Lower lobe of right lung (tissue), 2 donors: ENCODE results near the gene PNPO. TPM values are rescaled to one million over a fixed set of nuclear protein-coding genes. Genes with fewer than 3 reads are reported as not detected.

Experiments
- ATAC-seq, 2 donors: fragments of 200-7000 bp; cut with Tn5 transposase; one replicate each; pipeline ENCODE4 v1.9.1; 2020 to 2022; ENCODE audit warnings: mild to moderate bottlenecking in 2 of 2, moderate library complexity in 2 of 2
- DNase-seq: peaks from one replicate; pipeline ENCODE4 v3.0.0-alpha.2; 2020
- H3K27ac ChIP-seq: fragments of 200-600 bp; one replicate; pipeline ENCODE4 v1.8.0; 2022
- H3K27me3 ChIP-seq: fragments of 200-600 bp; one replicate; pipeline ENCODE4 v1.8.0; 2022; ENCODE audit warnings: low read depth
- H3K36me3 ChIP-seq: fragments of 200-600 bp; one replicate; pipeline ENCODE4 v1.8.0; 2022; ENCODE audit warnings: mild to moderate bottlenecking
- H3K4me1 ChIP-seq: fragments of 200-600 bp; one replicate; pipeline ENCODE4 v1.8.0; 2022
- H3K4me3 ChIP-seq: fragments of 200-600 bp; one replicate; pipeline ENCODE4 v1.8.0; 2022; ENCODE audit warnings: mild to moderate bottlenecking
- H3K9me3 ChIP-seq: fragments of 200-600 bp; one replicate; pipeline ENCODE4 v1.8.0; 2022
- intact Hi-C: fragments of 100-400 bp; cut with DNase I; formaldehyde crosslinking; loops from one replicate; pipeline ENCODE4 v1.11.0; 2022
- total RNA-seq: library from RNA; stranded (reverse); fragmentation: NEBNext Ultra II Directional; extraction: Animal tissue kit (Norgen Biotek cat#: 25700); gene quantifications from one replicate; pipeline ENCODE4 v1.2.1, GENCODE V29; 2021
- TF ChIP-seq, protein P1 (sequence below): fragments of 200-600 bp; IDR thresholded peaks from one replicate; pipeline ENCODE4 v1.8.0; 2022; ENCODE audit warnings: antibody characterized with exemption, mild to moderate bottlenecking
- donor health status: DM: no; HTN: yes; CAD: no; lungs with severe emphysema.

Gene PNPO
- total RNA-seq, 1 donor from 2014 or later = 29.2 TPM

DNA sequence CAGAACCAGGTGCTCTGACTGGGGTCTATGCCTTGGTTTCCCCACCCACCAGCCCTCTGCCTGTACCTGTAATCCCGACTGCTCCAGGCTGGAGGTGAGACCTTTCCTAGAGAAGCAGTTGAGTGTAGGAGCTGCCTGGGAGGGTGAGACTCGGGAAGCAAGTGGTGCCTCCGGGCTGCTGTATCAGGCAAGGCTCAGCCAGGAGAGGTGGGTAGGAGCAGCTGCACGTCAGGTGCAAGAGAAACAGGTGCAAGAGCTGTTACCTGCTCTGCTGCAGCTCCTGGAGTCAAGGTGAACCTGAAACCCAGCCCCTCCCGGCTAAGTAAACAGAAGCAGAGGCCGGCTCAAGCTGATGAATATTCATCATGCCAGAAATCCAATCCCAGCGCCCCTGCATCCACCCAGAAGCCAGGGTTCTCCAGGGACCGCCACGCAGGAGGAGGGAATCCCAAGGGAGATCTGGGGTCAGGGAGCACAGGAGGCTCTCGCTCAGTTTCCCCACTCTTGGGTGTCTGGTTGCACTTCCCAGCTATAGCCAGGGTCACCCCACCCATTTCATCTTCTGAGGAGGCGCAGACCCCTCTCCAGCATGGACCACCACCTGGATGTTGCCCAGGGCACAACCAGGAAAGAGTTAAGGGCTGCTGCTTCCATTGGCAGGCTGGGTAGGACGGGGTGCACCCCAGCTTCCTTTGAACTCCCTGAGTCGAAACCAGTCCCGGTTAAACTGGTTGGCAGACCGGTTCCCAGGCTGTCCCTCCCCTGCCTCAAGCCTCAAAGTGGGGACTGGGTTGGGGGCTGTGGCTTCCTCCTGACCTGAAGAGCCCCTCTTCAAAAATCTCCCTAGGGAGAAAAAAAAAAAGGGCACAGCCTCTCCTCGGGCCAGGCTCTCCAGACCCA lies 16.5 kb downstream of the PNPO start, which contains the start of gene PRR15L:
PRR15L (minus strand) TSS at position 293 of the 900 bp plus-strand sequence. CDS start 4,649 bp downstream, outside the sequence.
- ATAC-seq (peak; percentile 81 to 85), DNase-seq (peak; percentile 77)
- TF ChIP-seq, protein P1, sequence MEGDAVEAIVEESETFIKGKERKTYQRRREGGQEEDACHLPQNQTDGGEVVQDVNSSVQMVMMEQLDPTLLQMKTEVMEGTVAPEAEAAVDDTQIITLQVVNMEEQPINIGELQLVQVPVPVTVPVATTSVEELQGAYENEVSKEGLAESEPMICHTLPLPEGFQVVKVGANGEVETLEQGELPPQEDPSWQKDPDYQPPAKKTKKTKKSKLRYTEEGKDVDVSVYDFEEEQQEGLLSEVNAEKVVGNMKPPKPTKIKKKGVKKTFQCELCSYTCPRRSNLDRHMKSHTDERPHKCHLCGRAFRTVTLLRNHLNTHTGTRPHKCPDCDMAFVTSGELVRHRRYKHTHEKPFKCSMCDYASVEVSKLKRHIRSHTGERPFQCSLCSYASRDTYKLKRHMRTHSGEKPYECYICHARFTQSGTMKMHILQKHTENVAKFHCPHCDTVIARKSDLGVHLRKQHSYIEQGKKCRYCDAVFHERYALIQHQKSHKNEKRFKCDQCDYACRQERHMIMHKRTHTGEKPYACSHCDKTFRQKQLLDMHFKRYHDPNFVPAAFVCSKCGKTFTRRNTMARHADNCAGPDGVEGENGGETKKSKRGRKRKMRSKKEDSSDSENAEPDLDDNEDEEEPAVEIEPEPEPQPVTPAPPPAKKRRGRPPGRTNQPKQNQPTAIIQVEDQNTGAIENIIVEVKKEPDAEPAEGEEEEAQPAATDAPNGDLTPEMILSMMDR = no peak
- H3K27ac ChIP-seq = peak within 1 kb of the TSS; percentile 85
- peak within 1 kb of the TSS; percentile 61 for H3K4me3 ChIP-seq
- no peaks in the 10 kb centered on the region for H3K27me3 ChIP-seq
- peaks cover 8% of the 10 kb centered on the region for H3K4me1 ChIP-seq
- no peaks in the 10 kb centered on the region for H3K36me3 ChIP-seq
- no peaks in the 10 kb centered on the region for H3K9me3 ChIP-seq
- intact Hi-C loops = no loop called here

DNA sequence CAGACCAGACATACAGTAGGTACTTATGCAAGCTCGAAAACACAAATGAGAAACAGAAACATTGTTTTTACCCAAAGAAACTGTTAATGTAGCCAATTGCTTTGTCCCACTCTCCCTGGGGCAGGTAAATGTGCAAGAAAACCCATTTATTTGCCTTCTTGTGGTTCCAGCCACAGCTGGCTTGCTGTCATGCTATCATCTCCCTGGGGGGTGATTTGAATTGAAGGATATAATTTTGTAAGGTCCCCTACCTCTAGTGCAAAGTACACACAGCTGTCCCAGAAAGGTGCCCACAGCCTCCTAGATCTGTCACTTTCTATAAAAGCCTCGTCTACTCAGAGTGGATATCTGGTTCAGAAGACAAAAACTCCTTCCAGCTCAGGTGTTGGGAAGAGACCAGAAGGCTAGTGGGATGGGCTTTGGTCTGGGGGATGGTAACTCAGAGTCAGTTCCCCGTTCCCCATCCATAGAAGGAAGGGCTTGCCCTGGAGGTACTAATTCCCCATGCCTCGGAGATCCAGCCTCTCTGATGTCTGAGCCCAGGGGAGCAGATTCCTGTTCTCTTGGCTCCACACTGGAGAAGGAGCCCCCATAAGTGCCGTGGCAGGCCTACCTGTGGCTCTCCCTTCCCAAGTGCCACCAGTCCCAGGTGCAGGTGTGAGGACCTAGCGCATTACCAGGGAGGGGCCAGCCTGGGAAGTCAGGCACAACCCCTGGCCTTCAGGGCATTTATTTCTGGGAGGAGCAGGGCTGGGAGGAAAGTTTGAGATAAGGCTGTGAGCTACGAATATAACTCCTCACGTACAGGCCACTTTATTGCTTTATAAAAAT lies 18.7 kb downstream of the PNPO start:
- H3K27ac ChIP-seq = no peak overlapping the region
- ATAC-seq = no peak
- no peak for DNase-seq
- no peaks in the 10 kb centered on the region for H3K9me3 ChIP-seq
- H3K4me3 ChIP-seq = no peak overlapping the region
- TF ChIP-seq, protein P1 = no peak
- intact Hi-C loops = no loop called here
- H3K36me3 ChIP-seq = no peaks in the 10 kb centered on the region
- H3K27me3 ChIP-seq = no peaks in the 10 kb centered on the region
- H3K4me1 ChIP-seq = no peaks in the 10 kb centered on the region

DNA sequence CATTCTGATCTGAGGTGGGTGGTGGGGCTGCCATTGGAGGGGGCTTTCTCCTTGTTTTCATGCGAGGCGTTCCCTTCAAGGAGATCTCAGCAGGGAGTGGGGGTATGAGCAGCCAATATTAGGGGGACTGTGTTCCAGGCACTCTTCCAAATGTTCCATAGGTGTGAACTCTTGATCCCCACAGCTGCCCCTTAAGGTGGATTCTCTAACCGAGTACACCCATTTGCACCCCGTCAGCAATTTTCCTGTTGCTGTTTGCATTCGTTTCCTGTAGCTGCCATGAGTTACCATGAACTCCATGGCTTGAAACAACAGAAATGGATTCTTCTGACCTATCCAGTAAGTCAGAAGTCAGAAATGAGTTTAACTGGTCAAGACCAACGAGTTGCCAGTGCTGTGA lies 20.0 kb downstream of the PNPO start:
- Histone ChIP-seq H3K36me3 (no peaks in the 10 kb centered on the region), H3K9me3 (no peaks in the 10 kb centered on the region), H3K4me1 (peaks cover 5% of the 10 kb centered on the region), H3K27ac (no peak overlapping the region), H3K27me3 (no peaks in the 10 kb centered on the region), H3K4me3 (no peak overlapping the region)
- TF ChIP-seq, protein P1 = no peak
- no peak for DNase-seq
- ATAC-seq = no peak
- intact Hi-C loops = no loop called here

DNA sequence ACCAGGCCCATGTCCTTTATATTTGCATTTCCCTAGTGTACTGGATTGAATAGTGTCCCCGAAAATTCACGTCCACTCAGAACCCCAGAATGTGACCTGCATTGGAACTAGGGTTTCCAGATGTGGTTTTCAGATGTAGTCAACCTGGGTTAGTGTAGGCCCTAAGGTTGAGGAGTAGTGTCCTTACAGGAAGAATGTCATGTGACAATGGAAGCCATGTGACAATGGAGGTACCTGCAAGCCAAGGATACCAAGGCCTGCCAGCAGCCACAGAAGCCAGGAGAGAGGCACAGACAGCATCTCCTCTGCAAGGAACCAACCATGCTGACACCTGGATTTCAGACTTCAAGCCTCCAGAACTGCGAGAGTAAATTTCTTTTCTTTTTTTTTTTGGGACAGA lies 21.5 kb downstream of the PNPO start:
- TF ChIP-seq, protein P1 = no peak
- Histone ChIP-seq H3K4me1 (peaks cover 6% of the 10 kb centered on the region), H3K27me3 (no peaks in the 10 kb centered on the region), H3K4me3 (no peak overlapping the region), H3K27ac (no peak overlapping the region), H3K36me3 (no peaks in the 10 kb centered on the region), H3K9me3 (no peaks in the 10 kb centered on the region)
- DNase-seq (no peak), ATAC-seq (no peak)
- intact Hi-C loops = no loop called here

DNA sequence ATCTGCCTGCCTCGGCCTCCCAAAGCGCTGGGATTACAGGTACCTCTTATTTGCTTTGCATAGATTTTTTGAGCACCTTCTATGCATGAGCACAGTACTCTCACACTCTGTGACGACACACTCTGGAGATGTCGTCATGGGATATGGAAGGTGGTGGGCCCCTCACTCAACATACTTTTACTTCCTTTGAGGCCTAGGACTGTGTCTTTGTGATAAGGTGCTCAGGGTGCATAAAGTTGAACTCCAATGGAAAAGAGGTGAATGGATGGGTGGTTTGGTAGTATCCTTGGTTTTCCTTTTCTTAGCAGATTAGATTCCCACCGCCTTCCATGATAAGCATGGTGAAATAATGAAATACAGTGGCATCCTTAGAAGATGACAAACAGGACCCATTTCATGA lies 23.5 kb downstream of the PNPO start:
- no peaks in the 10 kb centered on the region for H3K36me3 ChIP-seq
- no peaks in the 10 kb centered on the region for H3K27me3 ChIP-seq
- ATAC-seq (no peak), DNase-seq (no peak)
- no peak overlapping the region for H3K4me3 ChIP-seq
- TF ChIP-seq, protein P1 = no peak
- H3K27ac ChIP-seq = no peak overlapping the region
- peaks cover 6% of the 10 kb centered on the region for H3K4me1 ChIP-seq
- no peaks in the 10 kb centered on the region for H3K9me3 ChIP-seq
- intact Hi-C loops = no loop called here
